Erythroblast (primary cell): ENCODE results near the gene TRMT6.

ENCODE experiments used
- GATA1 ChIP-seq: IDR thresholded peaks from 2 replicates; pipeline ENCODE4 v1.6.1; 2011; ENCODE audit warnings: low read depth, mild to moderate bottlenecking, control low read depth, low read length, moderate library complexity
- POLR2A ChIP-seq: IDR thresholded peaks from 2 replicates; pipeline ENCODE4 v1.6.1; 2011; ENCODE audit warnings: mild to moderate bottlenecking, low read length

DNA sequence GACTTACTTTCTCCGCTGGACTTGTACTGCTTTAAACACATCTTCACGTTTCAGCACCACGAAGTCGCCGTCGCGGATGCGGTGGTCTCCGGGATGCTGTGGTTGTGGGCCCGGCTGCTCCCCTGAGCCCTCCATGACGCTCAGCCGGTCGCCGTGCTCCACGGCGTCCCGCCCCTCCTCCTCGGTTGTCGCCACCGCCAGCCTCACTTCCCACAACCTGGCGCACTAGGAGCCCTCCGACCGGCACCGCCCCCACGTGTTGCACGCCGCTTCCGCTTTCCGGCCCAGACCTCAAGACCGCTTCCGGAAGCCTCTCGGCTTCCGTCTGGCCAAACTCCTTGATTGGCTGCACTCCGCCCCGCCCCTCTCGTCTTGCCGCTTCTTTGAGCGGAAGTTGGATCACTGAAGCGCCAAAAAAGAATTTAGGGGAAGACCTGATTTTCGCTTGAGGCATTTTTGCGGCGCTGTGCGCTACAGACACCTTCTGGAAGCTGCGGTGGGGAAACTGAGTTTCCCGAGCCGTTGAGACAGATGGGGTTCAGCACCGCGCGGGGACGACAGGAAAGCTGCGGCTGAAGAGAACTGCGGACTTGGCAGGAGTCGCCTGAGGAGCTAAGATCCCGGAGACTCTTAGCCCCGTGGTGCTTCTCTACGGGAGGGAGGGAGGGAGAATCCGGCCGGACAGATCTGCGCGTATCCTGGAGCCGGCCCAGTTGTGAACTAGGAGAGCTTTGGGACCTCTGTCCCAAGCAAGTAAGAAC lies at the start of gene TRMT6, which contains the start of gene MCM8:
- TF ChIP-seq POLR2A: peak; percentile 73
- TF ChIP-seq GATA1: no peak
